ENCODE data around the gene CAMK4.

The CAMK4 gene

GRCh38 chr5:111198281-111198966 is 25.8 kb upstream of the CAMK4 start:
- no peaks in the 10 kb centered on the region for H3K36me3 ChIP-seq (ENCODE audit: control insufficient read depth, low read length)

DNA sequence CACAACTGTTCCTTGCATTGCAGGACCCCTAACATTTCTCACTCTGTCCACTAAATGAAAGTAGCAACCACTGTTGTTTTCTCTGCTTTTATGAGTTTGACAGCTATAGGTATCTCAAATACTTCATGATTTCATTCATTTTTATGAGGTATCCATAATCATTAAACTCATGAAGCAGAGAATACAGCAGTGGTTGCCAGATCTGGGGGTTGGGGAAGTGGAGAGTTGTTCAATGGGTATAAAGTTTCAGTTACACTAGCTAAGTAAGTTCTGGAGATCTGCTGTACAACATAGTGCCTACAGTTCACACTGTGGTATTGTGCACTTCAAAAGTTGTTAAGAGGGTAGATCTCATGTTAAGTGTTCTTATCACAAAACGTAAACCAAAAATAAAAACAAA is 23.4 kb upstream of the CAMK4 start:
- no peaks in the 10 kb centered on the region for H3K79me2 ChIP-seq (ENCODE audit: control insufficient read depth, low read length)
- no peaks in the 10 kb centered on the region for H4K20me1 ChIP-seq (ENCODE audit: control insufficient read depth, insufficient read depth, low read depth, low read length)
- no peak overlapping the region for H3K27ac ChIP-seq (ENCODE audit: low read depth, low read length)
- H3K27me3 ChIP-seq (ENCODE audit: control insufficient read depth, low read length), result peaks cover 6% of the 10 kb centered on the region
- H3K36me3 ChIP-seq (ENCODE audit: control insufficient read depth, low read length), result no peaks in the 10 kb centered on the region
- no peaks in the 10 kb centered on the region for H3K9me3 ChIP-seq (ENCODE audit: control insufficient read depth, insufficient read depth, low read length)
- H3K4me2 ChIP-seq (ENCODE audit: low read length), result no peak overlapping the region
- no peak for TF ChIP-seq EZH2phosphoT487 (IDR thresholded peaks at IDR 0.05; ENCODE audit: borderline replicate concordance, low read length)
- TF ChIP-seq, protein P1, sequence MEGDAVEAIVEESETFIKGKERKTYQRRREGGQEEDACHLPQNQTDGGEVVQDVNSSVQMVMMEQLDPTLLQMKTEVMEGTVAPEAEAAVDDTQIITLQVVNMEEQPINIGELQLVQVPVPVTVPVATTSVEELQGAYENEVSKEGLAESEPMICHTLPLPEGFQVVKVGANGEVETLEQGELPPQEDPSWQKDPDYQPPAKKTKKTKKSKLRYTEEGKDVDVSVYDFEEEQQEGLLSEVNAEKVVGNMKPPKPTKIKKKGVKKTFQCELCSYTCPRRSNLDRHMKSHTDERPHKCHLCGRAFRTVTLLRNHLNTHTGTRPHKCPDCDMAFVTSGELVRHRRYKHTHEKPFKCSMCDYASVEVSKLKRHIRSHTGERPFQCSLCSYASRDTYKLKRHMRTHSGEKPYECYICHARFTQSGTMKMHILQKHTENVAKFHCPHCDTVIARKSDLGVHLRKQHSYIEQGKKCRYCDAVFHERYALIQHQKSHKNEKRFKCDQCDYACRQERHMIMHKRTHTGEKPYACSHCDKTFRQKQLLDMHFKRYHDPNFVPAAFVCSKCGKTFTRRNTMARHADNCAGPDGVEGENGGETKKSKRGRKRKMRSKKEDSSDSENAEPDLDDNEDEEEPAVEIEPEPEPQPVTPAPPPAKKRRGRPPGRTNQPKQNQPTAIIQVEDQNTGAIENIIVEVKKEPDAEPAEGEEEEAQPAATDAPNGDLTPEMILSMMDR (IDR thresholded peaks at IDR 0.05; ENCODE audit: low read depth, low read length, poor library complexity, severe bottlenecking), result no peak
- H3F3A ChIP-seq (ENCODE audit: control insufficient read depth, insufficient read depth), result no peaks in the 10 kb centered on the region
- H3K4me1 ChIP-seq (ENCODE audit: control insufficient read depth, low read length), result no peaks in the 10 kb centered on the region
- H3K9me2 ChIP-seq (replicated peaks; ENCODE audit: control insufficient read depth, low read length), result no peaks in the 10 kb centered on the region
- no peak overlapping the region for H3K4me3 ChIP-seq (ENCODE audit: low read length)

More at GRCh38 chr5:111198281-111198966, 25.8 kb upstream of the CAMK4 start:
- Histone ChIP-seq H3K4me3 (ENCODE audit: low read length) (no peak overlapping the region), H3K27me3 (ENCODE audit: control insufficient read depth, low read length) (peaks cover 6% of the 10 kb centered on the region), H3K27ac (ENCODE audit: low read depth, low read length) (no peak overlapping the region), H3F3A (ENCODE audit: control insufficient read depth, insufficient read depth) (no peaks in the 10 kb centered on the region), H3K9me3 (ENCODE audit: control insufficient read depth, insufficient read depth, low read length) (no peaks in the 10 kb centered on the region), H3K4me1 (ENCODE audit: control insufficient read depth, low read length) (no peaks in the 10 kb centered on the region), H4K20me1 (ENCODE audit: control insufficient read depth, insufficient read depth, low read depth, low read length) (no peaks in the 10 kb centered on the region), H3K9me2 (replicated peaks; ENCODE audit: control insufficient read depth, low read length) (no peaks in the 10 kb centered on the region), H3K4me2 (ENCODE audit: low read length) (no peak overlapping the region), H3K79me2 (ENCODE audit: control insufficient read depth, low read length) (no peaks in the 10 kb centered on the region)
- TF ChIP-seq, protein P1 (IDR thresholded peaks at IDR 0.05; ENCODE audit: low read depth, low read length, poor library complexity, severe bottlenecking), result no peak
- no peak for TF ChIP-seq EZH2phosphoT487 (IDR thresholded peaks at IDR 0.05; ENCODE audit: borderline replicate concordance, low read length)

- Histone ChIP-seq H3K4me2 (ENCODE audit: low read length) (no peak overlapping the region), H3K27me3 (ENCODE audit: control insufficient read depth, low read length) (peaks cover 6% of the 10 kb centered on the region), H3K9me3 (ENCODE audit: control insufficient read depth, insufficient read depth, low read length) (no peaks in the 10 kb centered on the region), H3F3A (ENCODE audit: control insufficient read depth, insufficient read depth) (no peaks in the 10 kb centered on the region), H3K79me2 (ENCODE audit: control insufficient read depth, low read length) (no peaks in the 10 kb centered on the region), H3K36me3 (ENCODE audit: control insufficient read depth, low read length) (no peaks in the 10 kb centered on the region), H3K27ac (ENCODE audit: low read depth, low read length) (no peak overlapping the region), H3K4me3 (ENCODE audit: low read length) (no peak overlapping the region), H3K9me2 (replicated peaks; ENCODE audit: control insufficient read depth, low read length) (no peaks in the 10 kb centered on the region), H3K4me1 (ENCODE audit: control insufficient read depth, low read length) (no peaks in the 10 kb centered on the region), H4K20me1 (ENCODE audit: control insufficient read depth, insufficient read depth, low read depth, low read length) (no peaks in the 10 kb centered on the region)
- TF ChIP-seq EZH2phosphoT487 (IDR thresholded peaks at IDR 0.05; ENCODE audit: borderline replicate concordance, low read length), result no peak
- TF ChIP-seq, protein P1 (IDR thresholded peaks at IDR 0.05; ENCODE audit: low read depth, low read length, poor library complexity, severe bottlenecking), result no peak
These were observed 22.5 kb upstream of the CAMK4 start for GRCh38 chr5:111201705-111202104.
